ENCODE data around the gene SHISA6. TPM values are rescaled to one million over a fixed set of nuclear protein-coding genes. Genes with fewer than 3 reads are reported as not detected.

SHISA6 gene
- polyA plus RNA-seq, 4 donors = 1.5 to 3.2 (median 2.5) TPM

- no peak for DNase-seq (ENCODE audit: low read depth in 4 of 4, low spot score in 3 of 4)
Observed at GRCh38 chr17:11264183-11264871, 23.3 kb downstream of the SHISA6 start.

GRCh38 chr17:11267999-11268575 lies 27.1 kb downstream of the SHISA6 start:
- DNase-seq (ENCODE audit: low read depth in 4 of 4, low spot score in 3 of 4) = no peak

- no peak for DNase-seq (ENCODE audit: low read depth in 4 of 4, low spot score in 3 of 4)
Observed at GRCh38 chr17:11269210-11269609, 28.2 kb downstream of the SHISA6 start.

- no peak for DNase-seq (ENCODE audit: low read depth in 4 of 4, low spot score in 3 of 4)
Observed at GRCh38 chr17:11272191-11272590, 31.2 kb downstream of the SHISA6 start.

GRCh38 chr17:11273596-11273995 lies 32.6 kb downstream of the SHISA6 start:
- DNase-seq (ENCODE audit: low read depth in 4 of 4, low spot score in 3 of 4) = no peak

- no peak for DNase-seq (ENCODE audit: low read depth in 4 of 4, low spot score in 3 of 4)
Observed at GRCh38 chr17:11274106-11274505, 33.1 kb downstream of the SHISA6 start.

- no peak for DNase-seq (ENCODE audit: low read depth in 4 of 4, low spot score in 3 of 4)
Observed at GRCh38 chr17:11276486-11276885, 35.5 kb downstream of the SHISA6 start.

GRCh38 chr17:11278186-11278991 lies 37.4 kb downstream of the SHISA6 start:
- DNase-seq (ENCODE audit: low read depth in 4 of 4, low spot score in 3 of 4) = no peak

GRCh38 chr17:11278992-11279270 lies 37.9 kb downstream of the SHISA6 start:
- DNase-seq (ENCODE audit: low read depth in 4 of 4, low spot score in 3 of 4) = no peak

GRCh38 chr17:11279776-11280344 lies 38.8 kb downstream of the SHISA6 start:
- DNase-seq (ENCODE audit: low read depth in 4 of 4, low spot score in 3 of 4) = no peak

GRCh38 chr17:11282586-11282985 lies 41.6 kb downstream of the SHISA6 start:
- no peak for DNase-seq (ENCODE audit: low read depth in 4 of 4, low spot score in 3 of 4)

- DNase-seq (ENCODE audit: low read depth in 4 of 4, low spot score in 3 of 4) = no peak
Observed at GRCh38 chr17:11284811-11285210, 43.8 kb downstream of the SHISA6 start.

- no peak for DNase-seq (ENCODE audit: low read depth in 4 of 4, low spot score in 3 of 4)
Observed at GRCh38 chr17:11285946-11286345, 44.9 kb downstream of the SHISA6 start.

GRCh38 chr17:11287791-11288190 lies 46.8 kb downstream of the SHISA6 start:
- DNase-seq (ENCODE audit: low read depth in 4 of 4, low spot score in 3 of 4) = no peak

GRCh38 chr17:11290814-11291213 lies 49.8 kb downstream of the SHISA6 start:
- DNase-seq (ENCODE audit: low read depth in 4 of 4, low spot score in 3 of 4) = no peak

- DNase-seq (ENCODE audit: low read depth in 4 of 4, low spot score in 3 of 4) = no peak
Observed at GRCh38 chr17:11292491-11292890, 51.5 kb downstream of the SHISA6 start.

- DNase-seq (ENCODE audit: low read depth in 4 of 4, low spot score in 3 of 4) = no peak
Observed at GRCh38 chr17:11293480-11293879, 52.5 kb downstream of the SHISA6 start.

- DNase-seq (ENCODE audit: low read depth in 4 of 4, low spot score in 3 of 4) = no peak
Observed at GRCh38 chr17:11294826-11295225, 53.8 kb downstream of the SHISA6 start.

- DNase-seq (ENCODE audit: low read depth in 4 of 4, low spot score in 3 of 4) = no peak
Observed at GRCh38 chr17:11296994-11297393, 56.0 kb downstream of the SHISA6 start.

- DNase-seq (ENCODE audit: low read depth in 4 of 4, low spot score in 3 of 4) = no peak
Observed at GRCh38 chr17:11298401-11298800, 57.4 kb downstream of the SHISA6 start.

GRCh38 chr17:11300201-11300600 lies 59.2 kb downstream of the SHISA6 start:
- no peak for DNase-seq (ENCODE audit: low read depth in 4 of 4, low spot score in 3 of 4)

- no peak for DNase-seq (ENCODE audit: low read depth in 4 of 4, low spot score in 3 of 4)
Observed at GRCh38 chr17:11300738-11301137, 59.7 kb downstream of the SHISA6 start.
